22Rv1 (cell line): Measurements from ENCODE around the gene IL11.
A peak's percentile ranks its signal among the peaks of the same experiment; 100 is the strongest.

Experiments
- H3K27ac ChIP-seq: fragments of 450-650 bp; 2 replicates; pipeline ENCODE4 v1.5.1; 2017
- ZFX ChIP-seq: fragments of 450-650 bp; IDR thresholded peaks from 2 replicates; pipeline ENCODE4 v1.6.1; 2017; ENCODE audit warnings: antibody characterized with exemption, borderline replicate concordance
- TF ChIP-seq, protein P1 (sequence below): fragments of 450-650 bp; IDR thresholded peaks from 2 replicates; pipeline ENCODE4 v1.5.1; 2017; ENCODE audit warnings: mild to moderate bottlenecking

IL11 gene

DNA sequence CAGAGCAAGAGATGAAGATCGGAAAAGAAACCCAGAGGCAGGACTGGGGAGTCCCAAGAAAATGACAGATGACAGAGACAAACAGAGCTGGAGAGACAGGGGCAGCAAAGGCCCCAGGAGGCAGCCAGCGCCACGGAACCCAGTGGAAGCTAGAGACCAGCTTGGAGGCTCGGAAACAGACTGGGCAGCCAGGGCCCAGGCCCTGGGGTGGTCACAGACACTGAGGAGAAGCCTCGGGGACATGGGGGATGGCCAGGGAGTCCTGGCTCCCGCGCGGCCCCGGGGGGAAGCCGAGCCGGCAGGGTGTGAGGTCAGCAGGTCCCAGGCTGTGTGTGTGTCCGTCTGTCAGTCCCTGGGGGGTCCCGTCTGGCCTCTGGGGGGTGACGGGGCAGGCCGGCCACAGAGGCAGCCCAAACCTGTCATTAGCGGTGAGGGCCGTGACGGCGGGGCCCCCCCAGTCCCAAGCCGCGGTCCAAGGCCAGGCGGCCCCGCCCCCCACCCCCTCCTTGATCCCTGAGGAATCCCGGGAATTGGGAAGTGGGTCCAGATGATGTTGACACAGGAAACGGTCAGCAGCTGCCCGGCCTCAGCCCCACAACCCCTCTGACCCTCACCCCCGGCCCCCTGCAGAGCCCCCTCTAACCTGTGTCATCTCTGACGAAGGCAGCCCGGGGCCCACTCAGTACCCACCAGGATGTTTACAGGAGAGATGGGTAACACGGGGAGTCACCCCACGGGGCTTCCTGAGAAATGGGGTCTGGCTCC lies 3.9 kb upstream of the IL11 start:
- no peak for TF ChIP-seq ZFX
- TF ChIP-seq, protein P1, sequence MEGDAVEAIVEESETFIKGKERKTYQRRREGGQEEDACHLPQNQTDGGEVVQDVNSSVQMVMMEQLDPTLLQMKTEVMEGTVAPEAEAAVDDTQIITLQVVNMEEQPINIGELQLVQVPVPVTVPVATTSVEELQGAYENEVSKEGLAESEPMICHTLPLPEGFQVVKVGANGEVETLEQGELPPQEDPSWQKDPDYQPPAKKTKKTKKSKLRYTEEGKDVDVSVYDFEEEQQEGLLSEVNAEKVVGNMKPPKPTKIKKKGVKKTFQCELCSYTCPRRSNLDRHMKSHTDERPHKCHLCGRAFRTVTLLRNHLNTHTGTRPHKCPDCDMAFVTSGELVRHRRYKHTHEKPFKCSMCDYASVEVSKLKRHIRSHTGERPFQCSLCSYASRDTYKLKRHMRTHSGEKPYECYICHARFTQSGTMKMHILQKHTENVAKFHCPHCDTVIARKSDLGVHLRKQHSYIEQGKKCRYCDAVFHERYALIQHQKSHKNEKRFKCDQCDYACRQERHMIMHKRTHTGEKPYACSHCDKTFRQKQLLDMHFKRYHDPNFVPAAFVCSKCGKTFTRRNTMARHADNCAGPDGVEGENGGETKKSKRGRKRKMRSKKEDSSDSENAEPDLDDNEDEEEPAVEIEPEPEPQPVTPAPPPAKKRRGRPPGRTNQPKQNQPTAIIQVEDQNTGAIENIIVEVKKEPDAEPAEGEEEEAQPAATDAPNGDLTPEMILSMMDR, result no peak
- H3K27ac ChIP-seq, result 0 out of 2 replicates have a peak overlapping the region, but pooled peaks have one; percentile 20

DNA sequence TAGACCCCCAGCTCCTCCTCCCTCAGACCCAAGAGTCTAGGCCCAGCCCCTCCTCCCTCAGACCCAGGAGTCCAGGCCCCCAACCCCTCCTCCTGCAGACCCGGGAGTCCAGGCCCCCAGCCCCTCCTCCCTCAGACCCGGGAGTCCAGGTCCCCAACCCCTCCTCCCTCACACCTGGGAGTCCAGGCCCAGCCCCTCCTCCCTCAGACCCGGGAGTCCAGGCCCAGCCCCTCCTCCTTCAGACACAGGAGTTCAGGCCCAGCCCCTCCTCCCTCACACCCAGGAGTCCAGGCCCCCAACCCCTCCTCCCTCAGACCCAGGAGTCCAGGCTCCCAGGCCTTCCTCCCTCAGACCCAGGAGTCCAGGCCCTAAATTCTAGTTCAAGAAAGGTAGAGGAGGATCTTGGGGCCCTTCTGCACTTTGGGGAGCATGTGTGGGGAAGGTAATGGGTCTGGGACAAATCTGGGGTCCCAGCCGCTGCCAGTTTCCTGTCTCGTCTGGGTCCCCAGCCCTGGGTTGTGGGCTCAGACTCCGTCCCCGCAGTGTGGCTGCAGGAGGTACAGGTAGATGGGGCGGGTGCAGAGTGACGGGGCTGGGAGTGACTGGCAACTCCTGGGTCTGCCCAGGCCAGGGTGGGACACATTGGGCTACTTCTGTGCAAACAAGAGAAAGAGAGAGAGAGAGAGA lies 3.2 kb upstream of the IL11 start:
- TF ChIP-seq, protein P1, result no peak
- no peak for TF ChIP-seq ZFX
- 0 out of 2 replicates have a peak overlapping the region, but pooled peaks have one; percentile 20 for H3K27ac ChIP-seq

DNA sequence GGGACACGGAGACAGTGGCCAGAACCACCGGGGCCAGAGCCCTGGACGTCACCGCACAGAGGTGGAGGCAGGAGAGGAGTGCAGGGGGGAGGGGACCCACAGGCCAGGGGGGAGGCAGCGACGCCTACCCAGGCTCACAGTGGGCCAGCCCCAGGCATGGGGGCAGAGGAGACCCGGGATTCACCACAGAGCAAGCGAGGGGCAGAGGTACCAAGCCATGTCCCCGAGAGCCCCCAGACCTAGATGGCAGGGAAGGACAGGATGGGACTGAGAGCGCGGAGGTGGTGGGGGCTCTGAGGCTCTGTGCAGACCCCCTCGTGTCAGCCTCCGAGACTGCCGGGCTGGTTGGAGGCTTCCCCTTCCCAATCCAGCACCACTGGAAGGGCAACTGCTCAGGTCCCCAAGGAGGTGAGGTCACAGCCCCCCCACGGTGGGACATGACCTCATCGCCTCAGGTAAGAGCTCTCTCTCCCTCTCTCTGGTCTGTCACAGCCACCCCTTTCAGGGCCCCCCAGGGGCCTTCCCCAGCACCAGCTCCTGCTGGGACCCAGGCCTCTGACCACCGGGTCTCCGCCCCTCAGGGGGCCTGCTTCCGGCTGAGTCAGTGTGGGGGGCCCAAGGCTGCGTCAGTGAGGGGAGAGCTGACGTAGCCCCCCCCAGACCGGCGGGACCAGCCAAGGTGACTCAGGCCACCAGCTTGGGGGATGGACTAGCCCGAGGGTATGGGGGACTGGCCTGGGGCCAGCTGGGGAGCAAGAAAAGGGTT lies 2.2 kb upstream of the IL11 start:
- H3K27ac ChIP-seq, result no peak overlapping the region
- TF ChIP-seq, protein P1, result no peak
- TF ChIP-seq ZFX, result no peak

DNA sequence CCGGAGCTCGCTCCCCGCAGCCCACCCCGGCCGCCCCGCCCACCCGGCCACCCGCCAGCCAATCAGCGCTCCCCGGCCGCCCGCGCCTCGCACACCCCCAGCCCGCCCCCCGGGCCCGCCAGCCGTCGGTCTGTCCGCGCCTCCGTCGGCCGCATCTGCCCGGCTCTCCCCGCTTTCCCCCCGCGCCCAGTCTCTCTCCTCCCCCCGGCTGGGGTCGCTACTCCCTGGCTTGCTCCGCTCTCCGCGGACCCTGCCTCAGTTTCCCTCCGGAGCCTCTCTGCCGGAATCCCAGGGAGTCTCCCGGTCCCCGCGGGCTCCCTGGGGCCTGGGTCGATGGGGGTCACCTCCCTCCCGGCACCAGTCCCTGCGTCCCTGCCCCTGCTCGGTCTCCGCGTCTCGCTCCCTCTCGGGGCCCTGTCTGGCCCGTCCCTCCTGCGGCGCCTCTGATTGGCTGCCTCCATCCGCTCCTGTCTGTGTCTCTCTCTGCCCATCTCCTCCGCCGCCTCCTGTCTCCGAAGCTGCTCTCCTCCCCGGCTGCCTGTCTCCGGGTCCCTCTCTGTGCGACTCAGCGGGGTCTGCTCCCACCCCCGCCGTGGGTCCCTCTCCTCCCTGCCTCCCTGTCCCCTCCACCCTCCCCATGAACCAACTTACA lies 484 bp downstream of the IL11 start:
- H3K27ac ChIP-seq, result no peak overlapping the region
- TF ChIP-seq, protein P1, result no peak
- TF ChIP-seq ZFX, result no peak

DNA sequence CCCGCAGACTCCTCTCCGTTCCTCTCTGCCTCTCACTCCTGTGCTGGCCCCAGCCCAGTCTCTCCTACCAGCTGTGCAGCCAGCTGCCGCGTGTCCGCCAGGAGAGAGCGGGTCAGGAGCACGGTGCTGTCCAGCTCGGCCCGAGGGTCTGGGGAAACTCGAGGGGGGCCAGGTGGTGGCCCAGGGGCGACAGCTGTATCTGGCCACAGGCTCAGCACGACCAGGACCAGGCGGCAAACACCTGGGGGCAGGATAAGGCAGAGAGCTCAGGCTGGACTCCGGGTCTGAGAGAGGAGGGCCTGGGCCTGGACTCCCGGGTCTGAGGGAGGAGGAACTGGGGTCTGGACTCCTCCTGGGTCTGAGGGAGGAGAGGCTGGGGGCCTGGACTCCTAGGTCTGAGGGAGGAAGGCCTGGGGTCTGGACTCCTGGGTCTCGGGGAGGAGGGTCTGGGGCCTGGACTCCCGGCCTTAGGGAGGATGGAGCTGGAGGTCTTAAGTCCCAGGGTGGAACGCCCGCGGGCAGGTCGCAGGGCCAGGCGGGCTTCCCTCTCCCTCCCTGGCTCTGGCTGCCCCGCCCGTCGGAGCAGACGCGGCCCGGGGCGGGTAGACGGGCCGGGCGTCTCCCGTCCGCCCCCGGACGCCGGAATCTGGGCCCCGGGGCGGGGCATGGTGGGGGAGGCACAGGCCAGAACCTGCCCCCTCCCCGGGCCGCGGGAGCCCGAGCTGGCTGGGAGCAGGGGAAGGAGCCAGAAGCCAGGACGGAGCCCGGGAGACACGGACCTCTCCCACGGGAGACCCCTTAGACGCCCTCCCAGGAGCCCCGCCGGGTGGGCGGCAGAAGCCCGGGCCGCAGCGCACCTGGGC lies 1.3 kb downstream of the IL11 start:
- H3K27ac ChIP-seq, result 0 out of 2 replicates have a peak overlapping the region, but pooled peaks have one; percentile 4
- TF ChIP-seq, protein P1, result no peak
- no peak for TF ChIP-seq ZFX

DNA sequence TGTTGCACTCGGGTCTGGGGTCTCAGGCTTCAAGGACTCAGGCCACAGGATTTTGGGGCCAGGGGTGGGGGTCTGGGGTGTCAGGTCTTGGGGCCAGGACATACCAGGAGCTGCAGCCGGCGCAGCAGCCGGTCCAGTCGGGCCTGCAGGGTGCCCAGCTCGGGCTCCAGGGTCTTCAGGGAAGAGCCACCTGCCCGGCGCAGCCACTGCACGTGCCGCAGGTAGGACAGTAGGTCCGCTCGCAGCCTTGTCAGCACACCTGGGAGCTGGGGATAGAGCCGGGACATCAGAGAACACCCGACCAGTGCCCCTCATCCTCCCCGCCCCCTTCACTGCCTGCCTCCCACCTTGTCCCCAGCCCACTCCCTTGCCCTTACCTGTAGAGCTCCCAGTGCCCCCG lies 2.2 kb downstream of the IL11 start:
- TF ChIP-seq, protein P1, result no peak
- no peak for TF ChIP-seq ZFX
- no peak overlapping the region for H3K27ac ChIP-seq
